HG02571 (cell line): ENCODE measurements around the gene MINK1.

ENCODE experiments used
- ATAC-seq: cut with Tn5 transposase; IDR thresholded peaks from one replicate; pipeline ENCODE4 v1.9.1; 2021; ENCODE audit warnings: mild to moderate bottlenecking, moderate library complexity; ENCODE audit not compliant: unreplicated experiment

Gene MINK1

GRCh38 chr17:4833178-4833940 lies at the start of gene MINK1:
MINK1 (plus strand) TSS chr17:4833340; CDS start chr17:4833584, 244 bp downstream.
- ATAC-seq, result peak; percentile 82

- no peak for ATAC-seq
Measured at GRCh38 chr17:4785311-4786105, 47.6 kb upstream of the MINK1 start.

GRCh38 chr17:4786106-4786511 lies 47.0 kb upstream of the MINK1 start, which contains the start of gene VMO1:
VMO1 (minus strand) TSS chr17:4786364; CDS start chr17:4786352, 12 bp downstream.
- no peak for ATAC-seq

- no peak for ATAC-seq
Measured at GRCh38 chr17:4786516-4786915, 46.6 kb upstream of the MINK1 start.

GRCh38 chr17:4788159-4788806 lies 44.9 kb upstream of the MINK1 start:
- no peak for ATAC-seq

GRCh38 chr17:4788807-4789700 lies 44.1 kb upstream of the MINK1 start, which contains the start of gene GLTPD2:
GLTPD2 (plus strand) TSS chr17:4788964; CDS start chr17:4789012, 48 bp downstream.
- ATAC-seq, result no peak

GRCh38 chr17:4789701-4789950 lies 43.5 kb upstream of the MINK1 start:
- no peak for ATAC-seq

GRCh38 chr17:4789951-4790704 lies 43.0 kb upstream of the MINK1 start:
- peak; percentile 87 for ATAC-seq

- ATAC-seq, result no peak
Measured at GRCh38 chr17:4790705-4791088, 42.4 kb upstream of the MINK1 start.

- no peak for ATAC-seq
Measured at GRCh38 chr17:4795168-4795567, 38.0 kb upstream of the MINK1 start.

- no peak for ATAC-seq
Measured at GRCh38 chr17:4796552-4796920, 36.6 kb upstream of the MINK1 start.

GRCh38 chr17:4800462-4801196 lies 32.5 kb upstream of the MINK1 start:
- ATAC-seq, result no peak

- ATAC-seq, result no peak
Measured at GRCh38 chr17:4802228-4802627, 30.9 kb upstream of the MINK1 start, which contains the start of gene C17orf114. C17orf114 (minus strand) TSS chr17:4802328.

- no peak for ATAC-seq
Measured at GRCh38 chr17:4806456-4806776, 26.7 kb upstream of the MINK1 start.

- ATAC-seq, result peak; percentile 86
Measured at GRCh38 chr17:4806777-4807604, 26.1 kb upstream of the MINK1 start, which contains the start of gene PLD2. PLD2 (plus strand) TSS chr17:4807152; CDS start chr17:4807773, 621 bp downstream.

GRCh38 chr17:4807605-4808377 lies 25.3 kb upstream of the MINK1 start:
- ATAC-seq, result no peak

GRCh38 chr17:4808378-4808767 lies 24.8 kb upstream of the MINK1 start:
- ATAC-seq, result no peak
